K562 (cell line): ENCODE measurements around the gene ZNF428. TPM values are rescaled to one million over a fixed set of nuclear protein-coding genes. Genes with fewer than 3 reads are reported as not detected.
A peak's percentile ranks its signal among the peaks of the same experiment; 100 is the strongest.

Experiments used
- DMBX1 ChIP-seq: fragments of 250-450 bp; sonication (Bioruptor Pico); IDR thresholded peaks from 2 replicates; pipeline ENCODE4 v1.8.0; 2022; ENCODE audit warnings: inconsistent platforms, mild to moderate bottlenecking, moderate library complexity, borderline replicate concordance
- ERF ChIP-seq: fragments of 450-650 bp; formaldehyde crosslinking; IDR thresholded peaks from 2 replicates; pipeline ENCODE4 v1.4.0; 2020; ENCODE audit warnings: mild to moderate bottlenecking, mixed read lengths
- MTA1 ChIP-seq: fragments of 450-650 bp; IDR thresholded peaks from 2 replicates; pipeline ENCODE4 v1.6.1; 2017; ENCODE audit warnings: borderline replicate concordance
- PHB2 ChIP-seq: fragments of 450-650 bp; IDR thresholded peaks from 2 replicates; pipeline ENCODE4 v1.6.1; 2017; ENCODE audit warnings: low read depth
- TEAD2 ChIP-seq: fragments of 450-650 bp; IDR thresholded peaks from 2 replicates; pipeline ENCODE4 v1.6.1; 2016; ENCODE audit warnings: missing genetic modification characterization, control low read depth, missing compliant biosample characterization
- XRCC5 ChIP-seq: fragments of 200-400 bp; formaldehyde crosslinking; IDR thresholded peaks from 2 replicates; pipeline ENCODE4 v1.6.1; 2017; ENCODE audit warnings: low read depth, mild to moderate bottlenecking, low read length
- ZBTB1 ChIP-seq: sonication (generic); formaldehyde crosslinking; IDR thresholded peaks from 2 replicates; pipeline ENCODE4 v1.8.1; 2023; ENCODE audit warnings: missing genetic modification reagents, low read depth, mild to moderate bottlenecking, borderline replicate concordance
- ZFX ChIP-seq: sonication (generic); formaldehyde crosslinking; IDR thresholded peaks from 2 replicates; pipeline ENCODE4 v1.8.0; 2022; ENCODE audit warnings: mild to moderate bottlenecking, missing genetic modification reagents, moderate library complexity
- ZNF324 ChIP-seq: fragments of 250-450 bp; sonication (Bioruptor Pico); IDR thresholded peaks from 2 replicates; pipeline ENCODE4 v1.4.0; 2020; ENCODE audit warnings: mild to moderate bottlenecking
- ZNF354B ChIP-seq: fragments of 250-450 bp; sonication (Bioruptor Pico); IDR thresholded peaks from 2 replicates; pipeline ENCODE4 v1.4.0; 2020
- polyA plus RNA-seq, 8 experiments: library from polyadenylated mRNA; depleted of rRNA in 4 of 8; stranded (reverse) in 5 of 8; unstranded in 3 of 8; fragments of >200 nt; fragmentation: Nextera tagmentation in 2 of 8; fragmentation: Illumina TruSeq in 1 of 8; extraction: Ambion mirVana in 2 of 8; extraction: Trizol in 1 of 8; gene quantifications; 2 replicates each; pipeline versions ENCODE4 v1.2.1 to v1.2.3, GENCODE V29; 2011 to 2014; ENCODE audit warnings: inconsistent platforms in 1 of 8, missing spikeins in 1 of 8
- total RNA-seq, 7 experiments: library from RNA; depleted of rRNA in 6 of 7; stranded (reverse); fragments of >200 nt in 6 of 7; fragmentation: Illumina TruSeq in 2 of 7; extraction: Trizol in 2 of 7; gene quantifications; 2 replicates each; pipeline versions ENCODE4 v1.2.1 to v1.2.3, GENCODE V29; 2011 to 2021; ENCODE audit warnings: low replicate concordance in 1 of 7
- TF ChIP-seq, protein P1 (sequence below), 2 experiments: fragments of 450-650 bp; IDR thresholded peaks; 2 replicates each; pipeline ENCODE4 v1.6.1; 2016; ENCODE audit warnings: mild to moderate bottlenecking in 2 of 2, borderline replicate concordance in 1 of 2, low read depth in 1 of 2, moderate library complexity in 1 of 2
- TF ChIP-seq, protein P2 (sequence below): fragments of 250-450 bp; sonication (Bioruptor Pico); IDR thresholded peaks from 2 replicates; pipeline ENCODE4 v1.8.0; 2022; ENCODE audit warnings: moderate library complexity, mild to moderate bottlenecking, inconsistent platforms
- TF ChIP-seq, protein P3 (sequence below): fragments of 450-650 bp; IDR thresholded peaks from 2 replicates; pipeline ENCODE4 v1.6.1; 2018; ENCODE audit not compliant: partially characterized antibody

ZNF428 gene
- total and polyA plus RNA-seq, 9 of the 15 experiments (the other 6 are each of a cell fraction or from before 2014, with no cell fraction given): 0.15 to 85.7 (median 15.9) TPM

DNA sequence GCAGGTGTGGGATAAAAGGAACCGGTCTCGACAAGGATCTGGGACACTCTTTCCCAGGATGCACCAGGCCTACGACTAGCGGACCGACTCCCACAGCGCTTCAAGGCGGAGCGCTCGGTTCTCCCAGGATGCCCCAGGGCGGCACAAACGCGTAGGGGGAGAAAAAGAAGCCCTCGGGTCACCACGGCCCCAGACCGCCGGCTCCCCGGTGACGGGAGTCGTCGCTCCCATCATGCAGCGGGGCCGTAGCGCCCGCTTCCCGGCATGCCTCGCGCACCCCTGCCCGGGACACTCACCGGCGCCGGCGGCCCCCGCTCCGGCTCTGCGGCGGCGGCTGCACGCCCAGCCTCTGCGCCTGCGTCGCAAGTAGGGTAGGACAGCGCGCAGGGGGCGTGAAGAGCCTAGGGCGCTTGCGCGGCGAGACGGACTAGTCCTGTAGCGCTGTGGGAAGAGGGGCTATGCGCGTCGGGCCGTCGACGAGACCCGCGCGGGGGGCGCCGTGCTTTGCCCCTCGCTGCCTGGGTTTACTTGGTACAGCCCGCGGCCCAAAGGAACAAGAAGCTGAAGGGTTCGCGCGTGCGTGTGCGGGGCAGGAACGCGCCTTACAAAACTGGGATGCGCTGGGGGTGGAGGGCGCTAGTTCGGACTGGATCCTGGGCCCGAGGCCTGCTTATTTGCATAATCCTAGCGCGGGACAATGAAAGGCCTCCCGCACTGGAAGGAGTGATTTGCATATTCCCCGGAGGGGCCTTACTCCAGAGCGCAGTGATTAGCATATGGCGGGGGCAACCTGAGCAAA is at the start of gene ZNF428 (continued):
- TF ChIP-seq, protein P1, sequence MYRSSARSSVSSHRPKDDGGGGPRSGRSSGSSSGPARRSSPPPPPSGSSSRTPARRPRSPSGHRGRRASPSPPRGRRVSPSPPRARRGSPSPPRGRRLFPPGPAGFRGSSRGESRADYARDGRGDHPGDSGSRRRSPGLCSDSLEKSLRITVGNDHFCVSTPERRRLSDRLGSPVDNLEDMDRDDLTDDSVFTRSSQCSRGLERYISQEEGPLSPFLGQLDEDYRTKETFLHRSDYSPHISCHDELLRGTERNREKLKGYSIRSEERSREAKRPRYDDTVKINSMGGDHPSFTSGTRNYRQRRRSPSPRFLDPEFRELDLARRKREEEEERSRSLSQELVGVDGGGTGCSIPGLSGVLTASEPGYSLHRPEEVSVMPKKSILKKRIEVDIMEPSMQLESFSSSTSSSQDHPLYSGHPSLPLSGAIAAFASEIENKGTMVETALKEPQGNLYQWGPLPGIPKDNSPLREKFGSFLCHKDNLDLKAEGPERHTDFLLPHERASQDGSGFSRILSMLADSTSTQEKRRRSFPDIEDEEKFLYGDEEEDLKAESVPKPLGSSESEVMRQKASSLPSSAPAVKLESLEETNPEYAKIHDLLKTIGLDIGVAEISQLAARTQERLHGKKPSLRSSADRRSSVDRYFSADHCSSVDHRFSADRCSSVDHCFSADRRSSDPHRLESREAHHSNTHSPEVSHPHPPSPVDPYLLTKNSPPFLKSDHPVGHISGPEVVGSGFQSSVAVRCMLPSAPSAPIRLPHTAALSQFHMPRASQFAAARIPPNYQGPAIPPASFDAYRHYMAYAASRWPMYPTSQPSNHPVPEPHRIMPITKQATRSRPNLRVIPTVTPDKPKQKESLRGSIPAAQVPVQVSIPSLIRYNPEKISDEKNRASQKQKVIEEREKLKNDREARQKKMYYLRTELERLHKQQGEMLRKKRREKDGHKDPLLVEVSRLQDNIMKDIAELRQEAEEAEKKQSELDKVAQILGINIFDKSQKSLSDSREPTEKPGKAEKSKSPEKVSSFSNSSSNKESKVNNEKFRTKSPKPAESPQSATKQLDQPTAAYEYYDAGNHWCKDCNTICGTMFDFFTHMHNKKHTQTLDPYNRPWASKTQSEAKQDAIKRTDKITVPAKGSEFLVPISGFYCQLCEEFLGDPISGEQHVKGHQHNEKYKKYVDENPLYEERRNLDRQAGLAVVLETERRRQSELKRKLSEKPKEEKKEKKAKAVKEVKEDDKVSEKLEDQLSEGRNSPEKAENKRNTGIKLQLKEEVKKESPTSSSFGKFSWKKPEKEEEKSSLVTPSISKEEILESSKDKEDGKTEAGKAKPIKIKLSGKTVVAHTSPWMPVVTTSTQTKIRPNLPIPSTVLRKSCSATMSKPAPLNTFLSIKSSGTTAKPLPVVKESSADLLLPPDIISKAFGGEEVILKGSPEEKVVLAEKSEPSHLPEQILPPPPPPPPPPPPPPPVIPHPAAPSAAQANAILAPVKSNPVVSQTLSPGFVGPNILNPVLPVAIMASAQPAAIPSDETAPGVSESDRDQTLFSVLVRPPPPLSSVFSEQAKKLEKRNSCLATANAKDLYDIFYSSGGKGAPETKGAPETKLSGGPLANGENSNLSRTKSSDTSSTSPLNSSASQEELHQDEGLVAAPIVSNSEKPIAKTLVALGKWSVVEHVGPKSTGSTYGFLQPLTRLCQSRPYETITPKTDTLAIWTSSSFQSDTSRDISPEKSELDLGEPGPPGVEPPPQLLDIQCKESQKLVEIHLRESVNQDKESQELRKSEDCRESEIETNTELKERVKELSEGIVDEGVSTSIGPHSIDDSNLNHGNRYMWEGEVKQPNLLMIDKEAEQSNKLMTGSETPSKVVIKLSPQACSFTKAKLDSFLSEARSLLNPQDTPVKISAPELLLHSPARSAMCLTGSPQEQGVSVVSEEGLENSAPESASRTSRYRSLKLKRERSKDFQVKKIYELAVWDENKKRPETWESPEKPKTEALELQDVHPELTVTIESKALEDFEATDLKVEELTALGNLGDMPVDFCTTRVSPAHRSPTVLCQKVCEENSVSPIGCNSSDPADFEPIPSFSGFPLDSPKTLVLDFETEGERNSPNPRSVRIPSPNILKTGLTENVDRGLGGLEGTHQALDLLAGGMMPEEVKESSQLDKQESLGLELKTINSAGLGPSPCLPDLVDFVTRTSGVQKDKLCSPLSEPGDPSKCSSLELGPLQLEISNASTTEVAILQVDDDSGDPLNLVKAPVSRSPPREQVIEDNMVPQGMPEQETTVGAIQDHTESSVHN (IDR thresholded peaks at IDR 0.05; ENCODE audit: borderline replicate concordance in 1 of 2, low read depth in 1 of 2): no peak
- no peak for TF ChIP-seq ZNF354B (CRISPR knock-in tag)
- TF ChIP-seq ERF (CRISPR knock-in tag): peak; percentile 70; the same call in 1 of the 2 replicates
- no peak; the same call in 1 of the 2 replicates for TF ChIP-seq MTA1
- TF ChIP-seq, protein P2, sequence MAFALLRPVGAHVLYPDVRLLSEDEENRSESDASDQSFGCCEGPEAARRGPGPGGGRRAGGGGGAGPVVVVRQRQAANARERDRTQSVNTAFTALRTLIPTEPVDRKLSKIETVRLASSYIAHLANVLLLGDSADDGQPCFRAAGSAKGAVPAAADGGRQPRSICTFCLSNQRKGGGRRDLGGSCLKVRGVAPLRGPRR: no peak
- TF ChIP-seq, protein P3, sequence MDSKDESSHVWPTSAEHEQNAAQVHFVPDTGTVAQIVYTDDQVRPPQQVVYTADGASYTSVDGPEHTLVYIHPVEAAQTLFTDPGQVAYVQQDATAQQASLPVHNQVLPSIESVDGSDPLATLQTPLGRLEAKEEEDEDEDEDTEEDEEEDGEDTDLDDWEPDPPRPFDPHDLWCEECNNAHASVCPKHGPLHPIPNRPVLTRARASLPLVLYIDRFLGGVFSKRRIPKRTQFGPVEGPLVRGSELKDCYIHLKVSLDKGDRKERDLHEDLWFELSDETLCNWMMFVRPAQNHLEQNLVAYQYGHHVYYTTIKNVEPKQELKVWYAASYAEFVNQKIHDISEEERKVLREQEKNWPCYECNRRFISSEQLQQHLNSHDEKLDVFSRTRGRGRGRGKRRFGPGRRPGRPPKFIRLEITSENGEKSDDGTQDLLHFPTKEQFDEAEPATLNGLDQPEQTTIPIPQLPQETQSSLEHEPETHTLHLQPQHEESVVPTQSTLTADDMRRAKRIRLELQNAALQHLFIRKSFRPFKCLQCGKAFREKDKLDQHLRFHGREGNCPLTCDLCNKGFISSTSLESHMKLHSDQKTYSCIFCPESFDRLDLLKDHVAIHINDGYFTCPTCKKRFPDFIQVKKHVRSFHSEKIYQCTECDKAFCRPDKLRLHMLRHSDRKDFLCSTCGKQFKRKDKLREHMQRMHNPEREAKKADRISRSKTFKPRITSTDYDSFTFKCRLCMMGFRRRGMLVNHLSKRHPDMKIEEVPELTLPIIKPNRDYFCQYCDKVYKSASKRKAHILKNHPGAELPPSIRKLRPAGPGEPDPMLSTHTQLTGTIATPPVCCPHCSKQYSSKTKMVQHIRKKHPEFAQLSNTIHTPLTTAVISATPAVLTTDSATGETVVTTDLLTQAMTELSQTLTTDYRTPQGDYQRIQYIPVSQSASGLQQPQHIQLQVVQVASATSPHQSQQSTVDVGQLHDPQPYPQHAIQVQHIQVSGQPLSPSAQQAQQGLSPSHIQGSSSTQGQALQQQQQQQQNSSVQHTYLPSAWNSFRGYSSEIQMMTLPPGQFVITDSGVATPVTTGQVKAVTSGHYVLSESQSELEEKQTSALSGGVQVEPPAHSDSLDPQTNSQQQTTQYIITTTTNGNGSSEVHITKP: peak; percentile 97
- TF ChIP-seq ZFX (CRISPR knock-in tag): peak; percentile 98
- peak; percentile 11; the same call in 1 of the 2 replicates for TF ChIP-seq DMBX1
- TF ChIP-seq PHB2: no peak
- TF ChIP-seq TEAD2 (tag): no peak
- no peak for TF ChIP-seq ZNF324 (CRISPR knock-in tag)
- peak; percentile 42; the same call in 1 of the 2 replicates for TF ChIP-seq ZBTB1 (CRISPR knock-in tag)
- no peak; the same call in 1 of the 2 replicates for TF ChIP-seq XRCC5
